HG03039 (cell line): ENCODE measurements around the gene VGLL4.

ENCODE experiments used
- ATAC-seq: cut with Tn5 transposase; IDR thresholded peaks from one replicate; pipeline ENCODE4 v1.9.1; 2021; ENCODE audit warnings: mild to moderate bottlenecking, moderate library complexity; ENCODE audit not compliant: unreplicated experiment

VGLL4 gene

DNA sequence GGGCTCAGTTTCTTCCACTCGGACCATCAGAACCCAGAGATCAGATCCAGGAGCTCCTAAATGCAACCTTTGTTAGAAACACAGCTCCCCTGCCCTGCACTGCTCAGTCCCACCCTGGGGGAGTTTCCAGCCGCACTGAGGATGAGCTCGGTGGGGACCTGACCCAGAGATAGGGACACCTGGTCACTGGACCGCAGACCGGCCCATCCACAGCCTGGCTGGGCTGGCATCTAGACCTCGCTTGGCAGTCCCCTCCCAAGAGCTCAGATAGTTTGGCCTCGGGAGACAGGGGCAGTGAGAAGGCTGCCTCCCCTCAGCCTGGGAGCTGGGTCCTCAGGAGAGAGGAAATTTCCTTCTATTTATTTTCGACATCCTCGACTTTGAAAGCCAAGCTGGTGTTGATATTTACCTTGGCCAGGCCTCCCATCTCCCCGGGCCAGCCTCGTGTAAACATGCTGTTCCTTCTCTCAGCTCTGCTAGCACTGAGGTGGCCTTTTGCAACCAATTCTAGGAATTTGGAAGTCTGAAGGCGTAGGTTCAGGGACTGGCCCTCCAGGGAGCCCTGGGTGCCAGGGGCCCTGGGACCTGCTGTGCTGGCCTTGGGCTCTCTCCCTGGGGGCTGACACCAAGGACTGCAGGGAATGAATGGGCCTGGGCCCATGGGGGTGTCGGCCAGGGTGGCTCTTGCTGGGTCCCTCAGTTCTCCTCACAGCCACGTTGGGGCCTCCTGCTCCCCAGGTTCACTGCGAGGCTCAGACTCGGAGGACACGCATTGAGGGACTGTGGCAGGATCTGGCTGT is 90.1 kb downstream of the VGLL4 start:
- no peak for ATAC-seq

- no peak for ATAC-seq
Observed at GRCh38 chr3:11552289-11553264, 91.1 kb downstream of the VGLL4 start.

- no peak for ATAC-seq
Observed at GRCh38 chr3:11551036-11551435, 92.7 kb downstream of the VGLL4 start.

GRCh38 chr3:11549580-11550140 is 94.1 kb downstream of the VGLL4 start:
- ATAC-seq = no peak

GRCh38 chr3:11548721-11549131 is 95.0 kb downstream of the VGLL4 start:
- ATAC-seq = no peak

GRCh38 chr3:11547498-11547897 is 96.2 kb downstream of the VGLL4 start:
- no peak for ATAC-seq

DNA sequence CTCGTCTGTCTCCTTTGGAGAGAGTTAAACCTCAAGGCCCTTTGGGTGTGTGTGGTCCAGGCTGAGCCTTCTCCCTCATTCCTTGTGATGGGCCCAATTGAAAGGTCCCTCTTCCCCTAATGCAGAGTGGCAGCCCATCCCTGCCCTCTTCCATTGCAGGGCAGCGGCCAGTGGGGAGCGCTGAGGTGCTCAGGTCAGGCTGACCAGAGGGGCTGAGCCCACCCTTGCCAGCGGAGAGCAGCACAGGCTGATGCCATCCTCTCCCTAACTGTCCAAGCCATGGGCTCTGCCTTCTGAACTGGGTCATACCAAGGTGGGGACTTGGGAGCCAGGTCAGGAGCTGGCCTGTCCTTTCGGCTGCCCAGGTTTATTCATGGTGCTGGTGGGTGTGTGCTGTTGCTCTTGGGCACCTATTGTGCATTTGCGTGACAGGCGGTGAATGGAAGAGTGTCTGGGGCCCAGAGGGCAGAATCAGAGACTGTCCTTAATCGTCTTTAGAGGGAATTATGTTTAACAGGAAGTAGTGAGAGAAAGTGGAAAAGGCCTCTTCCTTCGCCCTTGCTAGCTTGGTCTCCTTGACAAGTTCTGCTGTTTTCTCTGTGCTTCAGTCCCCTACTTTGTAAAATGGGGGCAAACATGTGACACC is 96.9 kb downstream of the VGLL4 start:
- no peak for ATAC-seq

DNA sequence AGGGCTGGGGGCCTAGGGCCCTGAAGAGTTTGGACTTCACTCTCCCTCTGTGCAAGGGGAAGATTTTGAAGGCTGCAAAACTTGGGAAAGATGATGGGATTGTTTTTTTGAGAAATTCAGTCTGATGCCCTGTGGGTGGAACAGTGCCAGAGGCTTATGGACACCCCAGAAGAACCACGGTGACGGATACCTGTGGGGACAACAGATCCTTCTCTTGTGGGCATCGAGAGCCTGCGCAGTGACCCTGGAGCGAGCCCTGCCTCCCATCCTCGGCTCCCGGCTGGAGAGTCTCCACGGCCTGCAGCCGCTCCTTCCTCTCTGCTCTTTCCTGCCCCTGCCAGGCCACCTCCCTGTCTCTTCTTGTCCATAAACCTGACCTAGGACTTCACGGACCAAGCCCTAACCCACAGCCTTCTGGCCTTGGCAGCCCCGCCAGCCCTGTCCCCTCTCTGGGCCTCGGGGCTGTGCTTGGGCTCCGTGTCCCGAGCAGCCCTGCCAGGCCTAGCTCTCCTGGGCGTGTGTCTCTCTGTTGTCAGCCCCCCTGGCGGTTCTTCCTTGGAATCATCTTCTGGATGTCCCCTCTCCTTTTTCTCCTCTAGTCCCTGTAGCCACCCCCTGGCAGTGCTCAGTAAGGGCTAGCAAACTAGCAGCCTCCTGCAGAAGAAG is 98.4 kb downstream of the VGLL4 start:
- ATAC-seq = no peak

DNA sequence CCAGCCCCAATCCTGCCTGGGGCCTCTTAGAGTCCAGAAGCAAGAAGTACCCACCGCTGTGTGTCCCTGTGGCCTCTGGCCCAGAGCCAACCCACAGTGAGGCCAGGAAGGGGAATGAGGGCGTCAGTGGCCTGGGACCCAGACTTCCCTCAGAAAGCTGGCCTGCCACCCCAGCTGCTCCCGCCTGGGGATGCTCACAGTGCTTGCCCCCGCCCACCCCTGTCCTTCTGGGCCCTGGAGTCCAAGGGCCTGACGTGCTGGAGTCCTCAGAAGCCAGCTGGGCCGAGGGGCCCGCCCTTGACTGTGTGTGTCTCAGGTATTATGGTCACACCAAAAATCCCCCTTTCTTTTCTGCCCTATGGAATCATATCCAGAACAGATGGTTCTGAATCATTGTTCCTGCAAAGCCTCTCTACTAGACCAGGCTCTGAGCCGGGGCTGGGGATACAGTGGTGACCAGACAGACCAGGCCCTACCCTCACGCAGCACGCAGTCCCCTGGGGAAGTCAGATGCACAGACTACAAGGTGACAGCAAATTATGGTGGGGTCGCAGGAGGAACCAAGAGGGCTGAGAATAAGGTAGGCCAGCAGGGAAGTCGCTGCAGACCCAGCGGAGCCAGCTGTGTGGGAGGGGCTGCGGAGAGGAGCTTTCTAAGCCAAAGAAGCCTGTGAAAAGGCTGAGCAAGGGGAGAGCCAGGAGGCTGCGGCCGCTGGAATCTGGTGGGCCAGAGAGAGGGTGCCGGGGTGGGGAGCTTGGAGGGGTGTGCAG is 99.1 kb downstream of the VGLL4 start:
- ATAC-seq = no peak

DNA sequence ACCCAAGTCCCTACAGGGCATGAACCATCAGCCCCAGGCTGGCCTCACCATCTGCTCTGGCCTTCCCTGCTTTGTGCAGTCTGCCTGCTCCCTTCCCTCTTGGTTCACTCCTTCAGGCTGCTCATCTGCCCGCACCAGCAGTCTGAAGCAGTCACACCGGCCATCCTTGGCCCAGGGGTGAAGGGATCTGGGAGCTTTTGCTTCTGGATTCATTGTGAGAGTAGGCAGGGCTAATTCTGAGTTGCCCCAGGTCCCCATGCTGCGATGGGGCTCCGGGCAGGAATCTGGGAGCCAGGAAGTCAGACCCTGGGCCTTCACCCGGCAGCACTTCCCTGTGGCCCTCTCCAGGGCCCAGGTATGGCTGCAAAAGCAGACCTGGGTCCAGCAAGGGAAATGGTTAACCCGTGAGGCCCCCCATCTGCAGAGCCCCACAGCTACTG is 99.7 kb downstream of the VGLL4 start:
- no peak for ATAC-seq

GRCh38 chr3:11543141-11543947 is 100.4 kb downstream of the VGLL4 start:
- no peak for ATAC-seq

- no peak for ATAC-seq
Observed at GRCh38 chr3:11542551-11542950, 101.2 kb downstream of the VGLL4 start.

GRCh38 chr3:11541321-11542303 is 102.1 kb downstream of the VGLL4 start:
- ATAC-seq = no peak

- ATAC-seq = no peak
Observed at GRCh38 chr3:11539677-11540076, 104.0 kb downstream of the VGLL4 start.

GRCh38 chr3:11539218-11539617 is 104.5 kb downstream of the VGLL4 start:
- ATAC-seq = no peak

GRCh38 chr3:11538581-11538980 is 105.1 kb downstream of the VGLL4 start:
- ATAC-seq = no peak

DNA sequence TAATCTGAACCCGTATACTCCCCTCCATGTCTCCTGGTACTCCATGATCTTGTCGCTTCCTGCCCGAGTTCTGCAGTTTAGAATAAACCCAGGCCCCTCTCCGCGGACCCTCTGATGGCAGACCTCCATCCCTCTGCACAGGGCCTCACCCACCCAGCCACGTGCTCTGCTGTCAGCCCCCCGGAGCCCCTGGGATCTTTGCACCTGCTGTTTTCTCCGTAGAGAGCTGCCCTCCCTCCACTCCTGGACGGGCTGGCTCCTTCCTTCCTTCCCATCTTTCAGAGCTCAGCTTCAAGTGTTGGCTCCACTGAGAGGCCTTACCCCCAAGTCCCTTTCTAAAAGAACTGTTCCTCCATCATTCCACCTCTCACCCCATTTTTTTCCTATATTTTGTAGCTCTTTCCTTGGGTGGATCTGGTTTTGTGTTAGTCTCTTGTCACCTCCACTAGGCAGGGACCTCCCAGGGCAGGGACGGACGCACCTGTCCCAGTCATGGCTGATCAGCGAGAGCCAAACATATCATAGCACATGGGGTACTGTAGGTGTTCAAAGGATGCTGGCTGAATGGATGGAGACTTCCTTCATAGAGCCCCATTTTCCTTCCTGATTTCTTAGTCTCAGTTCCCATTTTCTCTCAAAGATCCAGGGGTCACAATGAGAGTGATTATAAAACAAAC is 106.6 kb downstream of the VGLL4 start:
- ATAC-seq = no peak
